ENCODE data around the gene GPR18. TPM values are rescaled to one million over a fixed set of nuclear protein-coding genes. Genes with fewer than 3 reads are reported as not detected.

The GPR18 gene
- total and polyA plus RNA-seq, 2 of the 13 experiments (the other 11 are each of a cell fraction or from before 2014, with no cell fraction given): not detected

DNA sequence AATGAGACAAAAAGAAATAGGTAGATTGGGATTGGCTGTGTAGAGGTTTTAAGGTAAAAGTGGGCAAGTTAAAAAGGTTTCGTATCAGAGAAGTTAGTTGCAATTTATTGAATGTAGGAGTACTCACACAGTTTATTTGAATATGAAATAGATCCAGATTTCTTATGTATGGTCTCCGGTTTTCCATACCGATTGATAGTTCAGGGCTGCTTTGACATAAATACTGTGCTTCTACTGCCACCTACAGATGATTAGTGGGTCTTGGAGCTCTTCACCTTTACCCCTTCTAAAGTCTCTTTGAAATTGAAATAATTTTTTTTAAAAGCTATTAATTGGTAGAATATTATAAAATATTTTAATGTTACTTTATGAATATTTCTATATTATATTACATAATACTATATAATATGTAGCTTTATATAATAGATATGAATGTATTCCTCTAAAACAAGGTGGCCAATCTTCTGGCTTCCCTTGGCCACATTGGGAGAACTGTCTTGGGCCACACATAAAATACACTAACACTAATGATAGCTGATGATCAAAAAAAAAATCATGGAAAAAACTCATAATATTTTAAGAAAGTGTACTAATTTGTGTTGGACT is 7.7 kb upstream of the GPR18 start:
- no peak for FAIRE-seq
- Histone ChIP-seq H3K27me3 (ENCODE audit: control insufficient read depth in 1 of 2, insufficient read depth in 2 of 2, low read length in 2 of 2) (no peaks in the 10 kb centered on the region), H3K4me2 (ENCODE audit: low read depth, low read length) (no peak overlapping the region), H3K4me1 (ENCODE audit: insufficient read depth, low read length) (peaks cover 16% of the 10 kb centered on the region), H2AFZ (ENCODE audit: low read length) (no peak overlapping the region), H3K36me3 (replicated peaks in 1 of 2; ENCODE audit: control insufficient read depth in 1 of 2, insufficient read depth in 2 of 2, low read length in 2 of 2) (peaks cover 0 to 10% of the 10 kb centered on the region in 2 experiments; a peak in 3 of 5 replicates), H3K4me3 (replicated peaks in 1 of 3; ENCODE audit: insufficient read depth in 1 of 3, low read depth in 2 of 3, low read length in 3 of 3) (no peak overlapping the region), H4K20me1 (ENCODE audit: insufficient read depth, low read length) (0 out of 2 replicates have a peak, but pooled peaks cover 5% of the 10 kb centered on the region), H3K27ac (ENCODE audit: extremely low read length, insufficient read depth, low read length) (no peak overlapping the region), H3K9ac (ENCODE audit: insufficient read depth, low read depth, low read length) (no peak overlapping the region), H3K9me3 (ENCODE audit: low read length) (no peaks in the 10 kb centered on the region), H3K79me2 (ENCODE audit: insufficient read depth, low read length) (no peaks in the 10 kb centered on the region)
- in situ Hi-C loops (cut with HindIII; ENCODE audit: extremely low pct_ligation_motif_present, low pct_unique_long_range_greater_than_20kb) (loop anchor here (10.0 kb wide), 1 partner anchor 169 kb away; no protein-coding TSS in a partner anchor), intact Hi-C loops (cut with micrococcal nuclease; ENCODE audit: unreplicated experiment) (loop anchor here (1.0 kb wide), 2 partner anchors 70 to 90 kb away; no protein-coding TSS in a partner anchor)
- WGBS (ENCODE audit: low lambda C conversion rate): 63% methylated on average over 3 of the region's 3 CpGs
- no TSS peak for BruUV-seq (replicated peaks)
- ChIA-PET POLR2A (interaction anchor here (1.0 kb wide), 1 partner anchor 66 kb away, joined by 3 read pairs; the partner anchor contains the start of gene UBAC2), CTCF (ENCODE audit: low intra/inter-chr PET ratio, low total read pairs) (interaction anchor here (0.9 to 4.0 kb wide), 3 partner anchors 65 to 89 kb away, joined by 4 to 22 read pairs (median 5); partner anchors contain the start of gene UBAC2)
- peak; percentile 46 for DNase-seq (ENCODE audit: low spot score)
- ATAC-seq: peak; percentile 46; the same call in 1 of the 3 replicates
- TF ChIP-seq SMC3 (IDR thresholded peaks at IDR 0.05; ENCODE audit: low read length) (peak; percentile 29; the same call in 1 of the 2 replicates), ZNF879 (CRISPR knock-in tag; IDR thresholded peaks at IDR 0.05) (no peak), GATAD2A (CRISPR knock-in tag; IDR thresholded peaks at IDR 0.05) (no peak), BCLAF1 (IDR thresholded peaks at IDR 0.05) (no peak), STAG1 (CRISPR knock-in tag; IDR thresholded peaks at IDR 0.05) (peak; percentile 65), CHCHD3 (CRISPR knock-in tag; IDR thresholded peaks at IDR 0.05) (no peak)
- TF ChIP-seq, protein P1, sequence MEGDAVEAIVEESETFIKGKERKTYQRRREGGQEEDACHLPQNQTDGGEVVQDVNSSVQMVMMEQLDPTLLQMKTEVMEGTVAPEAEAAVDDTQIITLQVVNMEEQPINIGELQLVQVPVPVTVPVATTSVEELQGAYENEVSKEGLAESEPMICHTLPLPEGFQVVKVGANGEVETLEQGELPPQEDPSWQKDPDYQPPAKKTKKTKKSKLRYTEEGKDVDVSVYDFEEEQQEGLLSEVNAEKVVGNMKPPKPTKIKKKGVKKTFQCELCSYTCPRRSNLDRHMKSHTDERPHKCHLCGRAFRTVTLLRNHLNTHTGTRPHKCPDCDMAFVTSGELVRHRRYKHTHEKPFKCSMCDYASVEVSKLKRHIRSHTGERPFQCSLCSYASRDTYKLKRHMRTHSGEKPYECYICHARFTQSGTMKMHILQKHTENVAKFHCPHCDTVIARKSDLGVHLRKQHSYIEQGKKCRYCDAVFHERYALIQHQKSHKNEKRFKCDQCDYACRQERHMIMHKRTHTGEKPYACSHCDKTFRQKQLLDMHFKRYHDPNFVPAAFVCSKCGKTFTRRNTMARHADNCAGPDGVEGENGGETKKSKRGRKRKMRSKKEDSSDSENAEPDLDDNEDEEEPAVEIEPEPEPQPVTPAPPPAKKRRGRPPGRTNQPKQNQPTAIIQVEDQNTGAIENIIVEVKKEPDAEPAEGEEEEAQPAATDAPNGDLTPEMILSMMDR (CRISPR knock-in tag; IDR thresholded peaks at IDR 0.05): peak; percentile 60
- TF ChIP-seq, protein P2, sequence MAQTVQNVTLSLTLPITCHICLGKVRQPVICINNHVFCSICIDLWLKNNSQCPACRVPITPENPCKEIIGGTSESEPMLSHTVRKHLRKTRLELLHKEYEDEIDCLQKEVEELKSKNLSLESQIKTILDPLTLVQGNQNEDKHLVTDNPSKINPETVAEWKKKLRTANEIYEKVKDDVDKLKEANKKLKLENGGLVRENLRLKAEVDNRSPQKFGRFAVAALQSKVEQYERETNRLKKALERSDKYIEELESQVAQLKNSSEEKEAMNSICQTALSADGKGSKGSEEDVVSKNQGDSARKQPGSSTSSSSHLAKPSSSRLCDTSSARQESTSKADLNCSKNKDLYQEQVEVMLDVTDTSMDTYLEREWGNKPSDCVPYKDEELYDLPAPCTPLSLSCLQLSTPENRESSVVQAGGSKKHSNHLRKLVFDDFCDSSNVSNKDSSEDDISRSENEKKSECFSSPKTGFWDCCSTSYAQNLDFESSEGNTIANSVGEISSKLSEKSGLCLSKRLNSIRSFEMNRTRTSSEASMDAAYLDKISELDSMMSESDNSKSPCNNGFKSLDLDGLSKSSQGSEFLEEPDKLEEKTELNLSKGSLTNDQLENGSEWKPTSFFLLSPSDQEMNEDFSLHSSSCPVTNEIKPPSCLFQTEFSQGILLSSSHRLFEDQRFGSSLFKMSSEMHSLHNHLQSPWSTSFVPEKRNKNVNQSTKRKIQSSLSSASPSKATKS (CRISPR knock-in tag; IDR thresholded peaks at IDR 0.05): no peak
